Measurements from ENCODE around the gene TMF1.

The TMF1 gene

DNA sequence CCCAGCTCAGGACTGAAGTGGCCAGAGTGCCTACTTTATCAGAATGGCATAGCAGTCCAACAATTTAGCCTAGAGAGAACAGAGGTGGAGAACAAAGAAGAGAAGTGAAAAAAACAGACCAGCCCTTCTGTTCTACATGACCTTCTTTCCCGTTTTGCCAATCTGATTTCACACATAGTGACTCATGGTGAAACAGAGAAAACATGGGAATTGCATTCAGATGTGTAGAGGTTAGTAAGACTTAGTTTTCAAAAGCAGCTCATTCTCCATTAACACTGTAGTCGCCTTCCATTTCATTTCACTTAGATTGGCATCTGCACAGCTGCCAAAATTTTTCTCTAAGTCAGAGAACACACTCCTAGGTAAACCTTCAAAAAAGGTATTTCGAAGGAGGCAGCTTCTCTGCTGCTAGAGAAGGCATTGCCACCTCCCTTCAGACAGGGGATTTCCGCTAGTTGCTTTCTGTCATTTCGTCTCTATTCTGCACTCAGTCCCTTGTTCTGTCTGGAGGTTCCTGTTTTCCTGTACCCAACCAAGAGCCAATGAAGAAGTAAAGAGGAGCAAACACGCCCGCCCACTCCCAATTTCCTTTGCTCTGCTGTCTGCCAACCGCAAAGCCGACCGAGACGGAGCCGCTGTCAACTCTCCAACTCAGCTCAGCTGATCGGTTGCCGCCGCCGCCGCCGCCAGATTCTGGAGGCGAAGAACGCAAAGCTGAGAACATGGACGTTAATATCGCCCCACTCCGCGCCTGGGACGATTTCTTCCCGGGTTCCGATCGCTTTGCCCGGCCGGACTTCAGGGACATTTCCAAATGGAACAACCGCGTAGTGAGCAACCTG, 32.4 kb upstream of the TMF1 start, which contains the start of gene ARL6IP5:
Gene ARL6IP5 (plus strand): TSS at position 612 of the 842 bp plus-strand sequence. CDS start 111 bp downstream, at position 723.
- ATAC-seq = peak; percentile 70
- TF ChIP-seq ZFP3 (CRISPR knock-in tag; IDR thresholded peaks at IDR 0.05) (no peak), TOX (CRISPR knock-in tag; IDR thresholded peaks at IDR 0.05; ENCODE audit: borderline replicate concordance) (no peak), ZNF565 (CRISPR knock-in tag; conservative IDR thresholded peaks at IDR 0.05; ENCODE audit: low read depth) (no peak), ISL1 (CRISPR knock-in tag; IDR thresholded peaks at IDR 0.05) (no peak), GLIS3 (CRISPR knock-in tag; IDR thresholded peaks at IDR 0.05) (no peak), ARNTL (CRISPR knock-in tag; IDR thresholded peaks at IDR 0.05; ENCODE audit: borderline replicate concordance, low read depth) (no peak), ZNF8 (CRISPR knock-in tag; IDR thresholded peaks at IDR 0.05) (no peak), ZNF70 (CRISPR knock-in tag; IDR thresholded peaks at IDR 0.05) (no peak), CSRNP3 (CRISPR knock-in tag; IDR thresholded peaks at IDR 0.05) (no peak), RARB (CRISPR knock-in tag; IDR thresholded peaks at IDR 0.05) (no peak), TCF4 (CRISPR knock-in tag; IDR thresholded peaks at IDR 0.05; ENCODE audit: borderline replicate concordance) (no peak), BACH2 (CRISPR knock-in tag; IDR thresholded peaks at IDR 0.05; ENCODE audit: borderline replicate concordance) (no peak), PPARA (CRISPR knock-in tag; IDR thresholded peaks at IDR 0.05; ENCODE audit: borderline replicate concordance) (no peak)
- TF ChIP-seq, protein P1, sequence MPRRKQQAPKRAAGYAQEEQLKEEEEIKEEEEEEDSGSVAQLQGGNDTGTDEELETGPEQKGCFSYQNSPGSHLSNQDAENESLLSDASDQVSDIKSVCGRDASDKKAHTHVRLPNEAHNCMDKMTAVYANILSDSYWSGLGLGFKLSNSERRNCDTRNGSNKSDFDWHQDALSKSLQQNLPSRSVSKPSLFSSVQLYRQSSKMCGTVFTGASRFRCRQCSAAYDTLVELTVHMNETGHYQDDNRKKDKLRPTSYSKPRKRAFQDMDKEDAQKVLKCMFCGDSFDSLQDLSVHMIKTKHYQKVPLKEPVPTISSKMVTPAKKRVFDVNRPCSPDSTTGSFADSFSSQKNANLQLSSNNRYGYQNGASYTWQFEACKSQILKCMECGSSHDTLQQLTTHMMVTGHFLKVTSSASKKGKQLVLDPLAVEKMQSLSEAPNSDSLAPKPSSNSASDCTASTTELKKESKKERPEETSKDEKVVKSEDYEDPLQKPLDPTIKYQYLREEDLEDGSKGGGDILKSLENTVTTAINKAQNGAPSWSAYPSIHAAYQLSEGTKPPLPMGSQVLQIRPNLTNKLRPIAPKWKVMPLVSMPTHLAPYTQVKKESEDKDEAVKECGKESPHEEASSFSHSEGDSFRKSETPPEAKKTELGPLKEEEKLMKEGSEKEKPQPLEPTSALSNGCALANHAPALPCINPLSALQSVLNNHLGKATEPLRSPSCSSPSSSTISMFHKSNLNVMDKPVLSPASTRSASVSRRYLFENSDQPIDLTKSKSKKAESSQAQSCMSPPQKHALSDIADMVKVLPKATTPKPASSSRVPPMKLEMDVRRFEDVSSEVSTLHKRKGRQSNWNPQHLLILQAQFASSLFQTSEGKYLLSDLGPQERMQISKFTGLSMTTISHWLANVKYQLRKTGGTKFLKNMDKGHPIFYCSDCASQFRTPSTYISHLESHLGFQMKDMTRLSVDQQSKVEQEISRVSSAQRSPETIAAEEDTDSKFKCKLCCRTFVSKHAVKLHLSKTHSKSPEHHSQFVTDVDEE (CRISPR knock-in tag; IDR thresholded peaks at IDR 0.05) = no peak
- TF ChIP-seq, protein P2, sequence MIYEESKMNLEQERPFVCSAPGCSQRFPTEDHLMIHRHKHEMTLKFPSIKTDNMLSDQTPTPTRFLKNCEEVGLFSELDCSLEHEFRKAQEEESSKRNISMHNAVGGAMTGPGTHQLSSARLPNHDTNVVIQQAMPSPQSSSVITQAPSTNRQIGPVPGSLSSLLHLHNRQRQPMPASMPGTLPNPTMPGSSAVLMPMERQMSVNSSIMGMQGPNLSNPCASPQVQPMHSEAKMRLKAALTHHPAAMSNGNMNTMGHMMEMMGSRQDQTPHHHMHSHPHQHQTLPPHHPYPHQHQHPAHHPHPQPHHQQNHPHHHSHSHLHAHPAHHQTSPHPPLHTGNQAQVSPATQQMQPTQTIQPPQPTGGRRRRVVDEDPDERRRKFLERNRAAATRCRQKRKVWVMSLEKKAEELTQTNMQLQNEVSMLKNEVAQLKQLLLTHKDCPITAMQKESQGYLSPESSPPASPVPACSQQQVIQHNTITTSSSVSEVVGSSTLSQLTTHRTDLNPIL (CRISPR knock-in tag; IDR thresholded peaks at IDR 0.05; ENCODE audit: low read depth) = no peak
- TF ChIP-seq, protein P3, sequence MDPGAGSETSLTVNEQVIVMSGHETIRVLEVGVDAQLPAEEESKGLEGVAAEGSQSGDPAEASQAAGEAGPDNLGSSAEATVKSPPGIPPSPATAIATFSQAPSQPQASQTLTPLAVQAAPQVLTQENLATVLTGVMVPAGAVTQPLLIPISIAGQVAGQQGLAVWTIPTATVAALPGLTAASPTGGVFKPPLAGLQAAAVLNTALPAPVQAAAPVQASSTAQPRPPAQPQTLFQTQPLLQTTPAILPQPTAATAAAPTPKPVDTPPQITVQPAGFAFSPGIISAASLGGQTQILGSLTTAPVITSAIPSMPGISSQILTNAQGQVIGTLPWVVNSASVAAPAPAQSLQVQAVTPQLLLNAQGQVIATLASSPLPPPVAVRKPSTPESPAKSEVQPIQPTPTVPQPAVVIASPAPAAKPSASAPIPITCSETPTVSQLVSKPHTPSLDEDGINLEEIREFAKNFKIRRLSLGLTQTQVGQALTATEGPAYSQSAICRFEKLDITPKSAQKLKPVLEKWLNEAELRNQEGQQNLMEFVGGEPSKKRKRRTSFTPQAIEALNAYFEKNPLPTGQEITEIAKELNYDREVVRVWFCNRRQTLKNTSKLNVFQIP (CRISPR knock-in tag; IDR thresholded peaks at IDR 0.05; ENCODE audit: borderline replicate concordance, low read depth) = no peak

DNA sequence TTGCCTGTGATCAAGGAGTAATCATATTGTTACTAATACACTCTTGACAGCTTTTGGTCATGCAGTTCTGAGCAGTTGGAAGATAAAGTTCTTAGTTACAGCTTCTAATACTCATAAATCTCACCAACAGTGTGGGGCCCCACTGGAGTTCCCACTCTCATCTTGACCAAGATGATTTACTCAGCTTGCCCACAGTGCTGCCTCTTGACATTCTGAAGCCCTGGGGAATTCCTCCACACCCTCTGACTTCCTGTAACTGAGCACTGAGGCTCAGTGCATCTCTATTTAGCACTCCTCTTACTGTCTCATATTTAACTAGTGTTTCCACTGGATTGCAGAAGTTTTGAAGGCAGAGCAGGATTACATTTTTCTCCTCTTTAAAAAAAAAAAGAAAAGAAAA, 30.7 kb upstream of the TMF1 start:
- TF ChIP-seq ZNF8 (CRISPR knock-in tag; IDR thresholded peaks at IDR 0.05) = no peak
- no peak for TF ChIP-seq PPARA (CRISPR knock-in tag; IDR thresholded peaks at IDR 0.05; ENCODE audit: borderline replicate concordance)
- no peak for TF ChIP-seq ZFP3 (CRISPR knock-in tag; IDR thresholded peaks at IDR 0.05)
- TF ChIP-seq, protein P3 (CRISPR knock-in tag; IDR thresholded peaks at IDR 0.05; ENCODE audit: borderline replicate concordance, low read depth) = no peak
- TF ChIP-seq ZNF565 (CRISPR knock-in tag; conservative IDR thresholded peaks at IDR 0.05; ENCODE audit: low read depth) = no peak
- TF ChIP-seq BACH2 (CRISPR knock-in tag; IDR thresholded peaks at IDR 0.05; ENCODE audit: borderline replicate concordance) = no peak
- no peak for TF ChIP-seq TCF4 (CRISPR knock-in tag; IDR thresholded peaks at IDR 0.05; ENCODE audit: borderline replicate concordance)
- no peak for TF ChIP-seq OSR1 (CRISPR knock-in tag; IDR thresholded peaks at IDR 0.05)
- no peak for TF ChIP-seq ISL1 (CRISPR knock-in tag; IDR thresholded peaks at IDR 0.05)
- no peak for TF ChIP-seq GLIS3 (CRISPR knock-in tag; IDR thresholded peaks at IDR 0.05)
- TF ChIP-seq, protein P4, sequence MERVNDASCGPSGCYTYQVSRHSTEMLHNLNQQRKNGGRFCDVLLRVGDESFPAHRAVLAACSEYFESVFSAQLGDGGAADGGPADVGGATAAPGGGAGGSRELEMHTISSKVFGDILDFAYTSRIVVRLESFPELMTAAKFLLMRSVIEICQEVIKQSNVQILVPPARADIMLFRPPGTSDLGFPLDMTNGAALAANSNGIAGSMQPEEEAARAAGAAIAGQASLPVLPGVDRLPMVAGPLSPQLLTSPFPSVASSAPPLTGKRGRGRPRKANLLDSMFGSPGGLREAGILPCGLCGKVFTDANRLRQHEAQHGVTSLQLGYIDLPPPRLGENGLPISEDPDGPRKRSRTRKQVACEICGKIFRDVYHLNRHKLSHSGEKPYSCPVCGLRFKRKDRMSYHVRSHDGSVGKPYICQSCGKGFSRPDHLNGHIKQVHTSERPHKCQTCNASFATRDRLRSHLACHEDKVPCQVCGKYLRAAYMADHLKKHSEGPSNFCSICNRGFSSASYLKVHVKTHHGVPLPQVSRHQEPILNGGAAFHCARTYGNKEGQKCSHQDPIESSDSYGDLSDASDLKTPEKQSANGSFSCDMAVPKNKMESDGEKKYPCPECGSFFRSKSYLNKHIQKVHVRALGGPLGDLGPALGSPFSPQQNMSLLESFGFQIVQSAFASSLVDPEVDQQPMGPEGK (CRISPR knock-in tag; IDR thresholded peaks at IDR 0.05; ENCODE audit: borderline replicate concordance) = no peak
- TF ChIP-seq, protein P2 (CRISPR knock-in tag; IDR thresholded peaks at IDR 0.05; ENCODE audit: low read depth) = no peak
- no peak for TF ChIP-seq CSDC2 (CRISPR knock-in tag; IDR thresholded peaks at IDR 0.05)
- TF ChIP-seq RARB (CRISPR knock-in tag; IDR thresholded peaks at IDR 0.05) = no peak
- TF ChIP-seq ARNTL (CRISPR knock-in tag; IDR thresholded peaks at IDR 0.05; ENCODE audit: borderline replicate concordance, low read depth) = no peak
- TF ChIP-seq ZC3H10 (CRISPR knock-in tag; IDR thresholded peaks at IDR 0.05) = no peak
- ATAC-seq = peak; percentile 17

Measured in SK-N-SH treated with all-trans-retinoic acid at 6 μM for 48 hours (cell line).